K562 (cell line): ENCODE measurements around the gene TCHH. TPM values are rescaled to one million over a fixed set of nuclear protein-coding genes. Genes with fewer than 3 reads are reported as not detected.

Experiments
- ATAC-seq: fragments of 200-7000 bp; cut with Tn5 transposase; 3 replicates; pipeline ENCODE4 v1.9.1; 2020; ENCODE audit warnings: moderate library complexity
- BruUV-seq: library from RNA; stranded (reverse); fragments of 400-500 nt; replicated peaks from 2 replicates; lab custom pipeline; 2021; lab: Mats Ljungman, UMichigan
- CTCF ChIA-PET: fragments of 300-600 bp; formaldehyde crosslinking; extraction: SDS; loops from one replicate; lab custom pipeline; 2021; ENCODE audit warnings: low intra/inter-chr PET ratio; lab: Yijun Ruan, JAX
- POLR2A ChIA-PET: fragments of 300-600, 350-650 bp; sonication (Branson Sonifier 250); formaldehyde crosslinking; extraction: SDS; loops from one replicate; lab custom pipeline; 2021; ENCODE audit warnings: antibody characterized with exemption, inconsistent platforms; lab: Yijun Ruan, JAX
- DNase-seq, 4 experiments: peaks; one replicate each; pipeline versions ENCODE4 v3.0.0 to v3.0.0-alpha.2; 2011 to 2018; ENCODE audit warnings: low spot score in 3 of 4, mixed read lengths in 3 of 4; ENCODE audit errors: extremely low read depth in 1 of 4
- FAIRE-seq: peaks from 2 replicates; lab custom pipeline; 2011; peaks lifted over from hg19 to GRCh38; lab: Jason Lieb, UNC
- H2AFZ ChIP-seq: 2 replicates; pipeline ENCODE4 v1.6.0; 2011; ENCODE audit warnings: low read depth, low read length, control low read depth, inconsistent platforms
- H3K27ac ChIP-seq: fragments of 200-600 bp; 3 replicates; pipeline ENCODE4 v1.8.0; 2011; ENCODE audit warnings: low read depth, mild to moderate bottlenecking, control low read depth, inconsistent platforms, low read length, moderate library complexity, mixed read lengths; ENCODE audit errors: extremely low read depth
- H3K27me3 ChIP-seq, 2 experiments: fragments of 300-600 bp in 1 of 2; 2 replicates in 1 of 2; 3 replicates in 1 of 2; pipeline versions ENCODE4 v1.6.0 to v1.8.0; 2011; ENCODE audit warnings: inconsistent platforms in 2 of 2, low read length in 2 of 2, mild to moderate bottlenecking in 1 of 2, mixed read lengths in 1 of 2, moderate library complexity in 1 of 2; ENCODE audit not compliant: control insufficient read depth in 2 of 2, insufficient read depth in 2 of 2
- H3K36me3 ChIP-seq: fragments of 300-600 bp; 3 replicates; pipeline ENCODE4 v1.8.0; 2011; ENCODE audit warnings: mild to moderate bottlenecking, low read length, inconsistent platforms; ENCODE audit not compliant: control insufficient read depth, insufficient read depth
- H3K4me1 ChIP-seq, 2 experiments: fragments of 200-600 bp in 1 of 2; replicated peaks in 1 of 2; 2 replicates in 1 of 2; 3 replicates in 1 of 2; pipeline versions ENCODE4 v1.5.1 to v1.8.0; 2011; ENCODE audit warnings: inconsistent platforms in 2 of 2, low read length in 2 of 2, mild to moderate bottlenecking in 1 of 2, mixed read lengths in 1 of 2, moderate library complexity in 1 of 2; ENCODE audit not compliant: control insufficient read depth in 2 of 2, insufficient read depth in 2 of 2
- H3K4me2 ChIP-seq: 2 replicates; pipeline ENCODE4 v1.6.1; 2011; ENCODE audit warnings: low read length, control low read depth, inconsistent platforms, mixed read lengths; ENCODE audit not compliant: insufficient read depth
- H3K4me3 ChIP-seq: fragments of 200-600 bp; sonication (generic), shearing (Covaris generic); 2 replicates; pipeline ENCODE4 v1.5.1; 2016; ENCODE audit warnings: control low read depth, inconsistent platforms
- H3K79me2 ChIP-seq: fragments of 200-600 bp; 3 replicates; pipeline ENCODE4 v1.8.0; 2011; ENCODE audit warnings: low read length, inconsistent platforms; ENCODE audit not compliant: control insufficient read depth, insufficient read depth
- H3K9ac ChIP-seq, 2 experiments: 2 replicates each; pipeline versions ENCODE4 v1.6.0 to v1.6.1; 2011; ENCODE audit warnings: low read depth in 2 of 2, low read length in 2 of 2, control low read depth in 1 of 2, inconsistent platforms in 1 of 2, mild to moderate bottlenecking in 1 of 2, mixed read lengths in 1 of 2; ENCODE audit not compliant: insufficient read depth in 1 of 2
- H3K9me1 ChIP-seq: one replicate; pipeline ENCODE4 v1.6.0; 2011; ENCODE audit warnings: inconsistent platforms, mild to moderate bottlenecking, low read length, moderate library complexity; ENCODE audit not compliant: control insufficient read depth, insufficient read depth
- H3K9me3 ChIP-seq: replicated peaks from 2 replicates; pipeline ENCODE4 v1.5.1; 2011; ENCODE audit warnings: low read depth, low read length, inconsistent platforms; ENCODE audit not compliant: control insufficient read depth, insufficient read depth
- H4K20me1 ChIP-seq: replicated peaks from 2 replicates; pipeline ENCODE4 v1.6.1; 2011; ENCODE audit warnings: low read length, inconsistent platforms, mixed read lengths; ENCODE audit not compliant: control insufficient read depth, insufficient read depth
- CSDE1 ChIP-seq, 2 experiments: fragments of 450-650 bp; IDR thresholded peaks; 2 replicates each; pipeline ENCODE4 v1.6.1; 2016; ENCODE audit warnings: mild to moderate bottlenecking in 1 of 2
- EP300 ChIP-seq: IDR thresholded peaks from 2 replicates; pipeline ENCODE4 v1.6.1; 2012; ENCODE audit warnings: low read length, improper control_type of control experiment
- ETV6 ChIP-seq, 3 experiments: fragments of 150-350 bp in 1 of 3; sonication (generic) in 1 of 3; formaldehyde crosslinking in 1 of 3; IDR thresholded peaks; 2 replicates each; pipeline versions ENCODE4 v1.6.1 to v1.8.0; 2014 to 2022; ENCODE audit warnings: borderline replicate concordance in 2 of 3, low read depth in 2 of 3, antibody characterized with exemption in 1 of 3, low read length in 1 of 3, mild to moderate bottlenecking in 1 of 3, missing genetic modification reagents in 1 of 3
- FOXA1 ChIP-seq: fragments of 450-650 bp; IDR thresholded peaks from 2 replicates; pipeline ENCODE4 v1.6.1; 2016; ENCODE audit warnings: mild to moderate bottlenecking, borderline replicate concordance
- FOXJ3 ChIP-seq: sonication (generic); formaldehyde crosslinking; IDR thresholded peaks from 2 replicates; pipeline ENCODE4 v1.4.0; 2020; ENCODE audit warnings: mild to moderate bottlenecking, missing genetic modification reagents
- GABPA ChIP-seq: fragments of 200-800 bp; sonication (Bioruptor generic); conservative IDR thresholded peaks from 2 replicates; pipeline ENCODE4 v1.6.1; 2016; ENCODE audit warnings: low read depth, missing genetic modification characterization, missing compliant biosample characterization
- GTF2A2 ChIP-seq: IDR thresholded peaks from 2 replicates; pipeline ENCODE4 v1.6.1; 2016; ENCODE audit warnings: mild to moderate bottlenecking, missing genetic modification characterization, missing compliant biosample characterization
- HNRNPK ChIP-seq: fragments of 200-400 bp; formaldehyde crosslinking; IDR thresholded peaks from one replicate; pipeline ENCODE4 v1.6.1; 2018; ENCODE audit warnings: mild to moderate bottlenecking, low read depth, low read length; ENCODE audit not compliant: poor library complexity, severe bottlenecking
- NFXL1 ChIP-seq: fragments of 450-650 bp; formaldehyde crosslinking; IDR thresholded peaks from 2 replicates; pipeline ENCODE4 v1.4.0; 2021; ENCODE audit warnings: mild to moderate bottlenecking
- PYGO2 ChIP-seq: fragments of 450-650 bp; IDR thresholded peaks from 2 replicates; pipeline ENCODE4 v1.6.1; 2016; ENCODE audit warnings: mild to moderate bottlenecking, missing genetic modification characterization, moderate library complexity, missing compliant biosample characterization
- RHOXF2B ChIP-seq: fragments of 250-450 bp; sonication (Bioruptor Pico); conservative IDR thresholded peaks from 2 replicates; pipeline ENCODE4 v1.5.1; 2021
- ZNF384 ChIP-seq: IDR thresholded peaks from 2 replicates; pipeline ENCODE4 v1.6.1; 2012; ENCODE audit warnings: low read depth, low read length, improper control_type of control experiment
- ZNF408 ChIP-seq: fragments of 250-450 bp; sonication (Bioruptor Pico); IDR thresholded peaks from 2 replicates; pipeline ENCODE4 v1.4.0; 2020; ENCODE audit warnings: low read depth, mild to moderate bottlenecking, moderate library complexity
- ZNF449 ChIP-seq: fragments of 250-450 bp; sonication (Bioruptor Pico); IDR thresholded peaks from 2 replicates; pipeline ENCODE4 v1.8.0; 2022; ENCODE audit warnings: moderate library complexity, mild to moderate bottlenecking, inconsistent platforms
- WGBS: fragments of 100-300 bp; shearing (Covaris generic); methylation state at CpG from one replicate; pipeline ENCODE4 v1.1.6; 2016; ENCODE audit warnings: low coverage, mixed read lengths; ENCODE audit not compliant: insufficient coverage; ENCODE audit errors: missing lambda C conversion rate; 5-methylcytosine and 5-hydroxymethylcytosine counted together
- in situ Hi-C: fragments of 300-500 bp; cut with MboI; formaldehyde crosslinking; loops from 4 replicates; pipeline ENCODE4 v1.15.0; 2018; ENCODE audit warnings: inconsistent platforms, mixed read lengths
- intact Hi-C: fragments of 100-400 bp; cut with micrococcal nuclease; formaldehyde crosslinking; loops from 2 replicates; pipeline ENCODE4 v1.14.2; 2022
- polyA plus RNA-seq, 8 experiments: library from polyadenylated mRNA; depleted of rRNA in 4 of 8; stranded (reverse) in 5 of 8; unstranded in 3 of 8; fragments of >200 nt; fragmentation: Nextera tagmentation in 2 of 8; fragmentation: Illumina TruSeq in 1 of 8; extraction: Ambion mirVana in 2 of 8; extraction: Trizol in 1 of 8; gene quantifications; 2 replicates each; pipeline versions ENCODE4 v1.2.1 to v1.2.3, GENCODE V29; 2011 to 2014; ENCODE audit warnings: inconsistent platforms in 1 of 8, missing spikeins in 1 of 8
- total RNA-seq, 7 experiments: library from RNA; depleted of rRNA in 6 of 7; stranded (reverse); fragments of >200 nt in 6 of 7; fragmentation: Illumina TruSeq in 2 of 7; extraction: Trizol in 2 of 7; gene quantifications; 2 replicates each; pipeline versions ENCODE4 v1.2.1 to v1.2.3, GENCODE V29; 2011 to 2021; ENCODE audit warnings: low replicate concordance in 1 of 7
- TF ChIP-seq, protein P1 (sequence below): fragments of 250-450 bp; sonication (Bioruptor Pico); IDR thresholded peaks from 2 replicates; pipeline ENCODE4 v1.4.0; 2020; ENCODE audit warnings: mild to moderate bottlenecking, moderate library complexity
- TF ChIP-seq, protein P2 (sequence below): fragments of 450-650 bp; formaldehyde crosslinking; IDR thresholded peaks from 2 replicates; pipeline ENCODE4 v1.4.0; 2020; ENCODE audit warnings: mild to moderate bottlenecking, moderate library complexity

Gene TCHH
- total and polyA plus RNA-seq, 9 of the 15 experiments (the other 6 are each of a cell fraction or from before 2014, with no cell fraction given): not detected

DNA sequence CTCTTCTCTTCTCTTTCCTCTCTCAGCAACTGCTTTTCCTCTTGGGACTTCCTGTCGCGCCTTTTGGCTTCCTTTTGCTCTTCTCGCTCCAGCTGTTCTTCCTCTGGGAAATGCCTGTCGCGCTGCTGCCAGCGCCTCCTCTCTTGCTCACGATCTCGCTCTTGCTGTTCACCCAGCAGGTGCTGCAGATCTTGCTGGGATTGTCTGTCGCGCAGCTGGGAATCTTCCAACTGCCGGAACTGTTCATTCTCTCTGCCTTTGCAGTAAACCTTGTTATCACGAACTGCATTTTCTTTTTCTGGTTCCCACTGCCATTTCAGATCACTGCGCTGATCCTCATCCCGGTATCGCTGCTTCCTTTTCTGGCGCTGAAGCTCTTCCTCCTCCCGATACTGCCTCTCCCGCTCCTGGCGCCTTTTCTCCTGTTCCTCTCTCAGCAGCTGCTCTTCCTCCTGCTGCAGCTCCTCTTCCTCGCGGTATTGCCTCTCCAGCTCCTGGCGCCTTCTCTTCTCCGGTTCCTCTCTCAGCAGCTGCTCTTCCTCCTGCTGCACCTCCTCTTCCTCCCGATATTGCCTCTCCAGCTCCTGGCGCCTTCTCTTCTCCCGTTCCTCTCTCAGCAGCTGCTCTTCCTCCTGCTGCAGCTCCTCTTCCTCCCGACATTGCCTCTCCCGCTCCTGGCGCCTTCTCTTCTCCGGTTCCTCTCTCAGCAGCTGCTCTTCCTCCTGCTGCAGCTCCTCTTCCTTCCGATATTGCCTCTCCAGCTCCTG is 5.8 kb downstream of the TCHH start:
- H3K4me2 ChIP-seq: no peak overlapping the region
- H3K4me3 ChIP-seq: no peak overlapping the region
- ChIA-PET POLR2A (interaction anchor here (0.7 to 1.5 kb wide), 2 partner anchors 8 to 10 kb away, joined by 3 to 5 read pairs; no protein-coding TSS in a partner anchor), CTCF (no interaction called here)
- H3K4me1 ChIP-seq: peaks cover 0 to 14% of the 10 kb centered on the region in 2 experiments; a peak in 1 of 5 replicates
- H4K20me1 ChIP-seq: no peaks in the 10 kb centered on the region
- no peak overlapping the region for H3K9ac ChIP-seq
- intact Hi-C loops (no loop called here), in situ Hi-C loops (no loop called here)
- H3K79me2 ChIP-seq: no peaks in the 10 kb centered on the region
- no peak for ATAC-seq
- no peaks in the 10 kb centered on the region for H3K9me3 ChIP-seq
- H3K9me1 ChIP-seq: no peaks in the 10 kb centered on the region
- no peak for FAIRE-seq
- no peaks in the 10 kb centered on the region for H3K36me3 ChIP-seq
- peaks cover 11 to 57% of the 10 kb centered on the region in 2 experiments; a peak in 3 of 5 replicates for H3K27me3 ChIP-seq
- H3K27ac ChIP-seq: no peak overlapping the region
- DNase-seq: no peak
- WGBS: 25% methylated on average over 21 of the region's 31 CpGs
- no TSS peak for BruUV-seq
- H2AFZ ChIP-seq: no peak overlapping the region
- TF ChIP-seq HNRNPK: no peak
- TF ChIP-seq RHOXF2B (CRISPR knock-in tag): no peak
- no peak for TF ChIP-seq FOXJ3 (CRISPR knock-in tag)
- TF ChIP-seq, protein P1, sequence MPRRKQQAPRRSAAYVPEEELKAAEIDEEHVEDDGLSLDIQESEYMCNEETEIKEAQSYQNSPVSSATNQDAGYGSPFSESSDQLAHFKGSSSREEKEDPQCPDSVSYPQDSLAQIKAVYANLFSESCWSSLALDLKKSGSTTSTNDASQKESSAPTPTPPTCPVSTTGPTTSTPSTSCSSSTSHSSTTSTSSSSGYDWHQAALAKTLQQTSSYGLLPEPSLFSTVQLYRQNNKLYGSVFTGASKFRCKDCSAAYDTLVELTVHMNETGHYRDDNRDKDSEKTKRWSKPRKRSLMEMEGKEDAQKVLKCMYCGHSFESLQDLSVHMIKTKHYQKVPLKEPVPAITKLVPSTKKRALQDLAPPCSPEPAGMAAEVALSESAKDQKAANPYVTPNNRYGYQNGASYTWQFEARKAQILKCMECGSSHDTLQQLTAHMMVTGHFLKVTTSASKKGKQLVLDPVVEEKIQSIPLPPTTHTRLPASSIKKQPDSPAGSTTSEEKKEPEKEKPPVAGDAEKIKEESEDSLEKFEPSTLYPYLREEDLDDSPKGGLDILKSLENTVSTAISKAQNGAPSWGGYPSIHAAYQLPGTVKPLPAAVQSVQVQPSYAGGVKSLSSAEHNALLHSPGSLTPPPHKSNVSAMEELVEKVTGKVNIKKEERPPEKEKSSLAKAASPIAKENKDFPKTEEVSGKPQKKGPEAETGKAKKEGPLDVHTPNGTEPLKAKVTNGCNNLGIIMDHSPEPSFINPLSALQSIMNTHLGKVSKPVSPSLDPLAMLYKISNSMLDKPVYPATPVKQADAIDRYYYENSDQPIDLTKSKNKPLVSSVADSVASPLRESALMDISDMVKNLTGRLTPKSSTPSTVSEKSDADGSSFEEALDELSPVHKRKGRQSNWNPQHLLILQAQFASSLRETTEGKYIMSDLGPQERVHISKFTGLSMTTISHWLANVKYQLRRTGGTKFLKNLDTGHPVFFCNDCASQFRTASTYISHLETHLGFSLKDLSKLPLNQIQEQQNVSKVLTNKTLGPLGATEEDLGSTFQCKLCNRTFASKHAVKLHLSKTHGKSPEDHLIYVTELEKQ (CRISPR knock-in tag): no peak
- TF ChIP-seq CSDE1 (IDR thresholded peaks at IDR 0.05): no peak
- no peak for TF ChIP-seq GTF2A2 (tag)
- no peak for TF ChIP-seq ZNF449 (CRISPR knock-in tag)
- no peak for TF ChIP-seq ETV6 (IDR thresholded peaks at IDR 0.05; ENCODE audit: borderline replicate concordance in 1 of 2, low read depth in 2 of 2, low read length in 1 of 2)
- TF ChIP-seq ETV6 (CRISPR knock-in tag; IDR thresholded peaks at IDR 0.05; ENCODE audit: borderline replicate concordance): no peak
- no peak for TF ChIP-seq FOXA1
- no peak for TF ChIP-seq ZNF384
- TF ChIP-seq, protein P2, sequence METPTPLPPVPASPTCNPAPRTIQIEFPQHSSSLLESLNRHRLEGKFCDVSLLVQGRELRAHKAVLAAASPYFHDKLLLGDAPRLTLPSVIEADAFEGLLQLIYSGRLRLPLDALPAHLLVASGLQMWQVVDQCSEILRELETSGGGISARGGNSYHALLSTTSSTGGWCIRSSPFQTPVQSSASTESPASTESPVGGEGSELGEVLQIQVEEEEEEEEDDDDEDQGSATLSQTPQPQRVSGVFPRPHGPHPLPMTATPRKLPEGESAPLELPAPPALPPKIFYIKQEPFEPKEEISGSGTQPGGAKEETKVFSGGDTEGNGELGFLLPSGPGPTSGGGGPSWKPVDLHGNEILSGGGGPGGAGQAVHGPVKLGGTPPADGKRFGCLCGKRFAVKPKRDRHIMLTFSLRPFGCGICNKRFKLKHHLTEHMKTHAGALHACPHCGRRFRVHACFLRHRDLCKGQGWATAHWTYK (CRISPR knock-in tag): no peak
- TF ChIP-seq EP300: no peak
- TF ChIP-seq PYGO2 (tag): no peak
- TF ChIP-seq ZNF408: no peak
- no peak for TF ChIP-seq GABPA (tag)
- TF ChIP-seq NFXL1: no peak
